OCI-LY1 (cell line): ENCODE measurements around the gene SOSTDC1.

Source experiments
- CTCF ChIP-seq: fragments of 200-600 bp; sonication (generic), shearing (Covaris generic); IDR thresholded peaks from 2 replicates; pipeline ENCODE4 v1.5.1; 2017; ENCODE audit warnings: mild to moderate bottlenecking, antibody characterized with exemption, low read length, moderate library complexity, mixed read lengths
- EZH2 ChIP-seq: fragments of 200-600 bp; sonication (generic), shearing (Covaris generic); IDR thresholded peaks from 2 replicates; pipeline ENCODE4 v1.8.0; 2017; ENCODE audit warnings: borderline replicate concordance, mixed run types, mild to moderate bottlenecking, antibody characterized with exemption, low read length, moderate library complexity, mixed read lengths

GRCh38 chr7:16428672-16429071 lies 36.9 kb downstream of the SOSTDC1 start:
- TF ChIP-seq EZH2 (no peak), CTCF (no peak)
